ENCODE results near the gene PLCL2.

PLCL2 gene

DNA sequence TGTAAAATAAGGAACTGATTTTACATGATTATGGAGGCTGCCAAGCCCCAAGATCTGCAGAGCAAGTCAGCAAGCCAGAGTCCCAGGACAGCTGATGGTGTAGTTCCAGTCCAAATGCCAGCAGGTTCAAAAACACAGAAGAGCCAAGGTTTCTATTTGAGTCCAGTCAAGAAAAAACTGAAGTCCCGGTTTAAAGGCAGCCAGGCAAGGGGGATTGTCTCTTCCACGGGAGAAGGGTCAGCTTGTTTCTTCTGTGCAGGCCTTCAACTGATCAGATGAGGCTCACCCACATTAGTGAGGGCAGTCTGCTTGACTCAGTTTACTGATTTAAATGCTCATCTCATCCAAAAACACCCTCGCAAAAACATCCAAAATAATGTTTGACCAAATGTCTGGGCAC lies 246.2 kb downstream of the PLCL2 start:
- no peak for DNase-seq

DNA sequence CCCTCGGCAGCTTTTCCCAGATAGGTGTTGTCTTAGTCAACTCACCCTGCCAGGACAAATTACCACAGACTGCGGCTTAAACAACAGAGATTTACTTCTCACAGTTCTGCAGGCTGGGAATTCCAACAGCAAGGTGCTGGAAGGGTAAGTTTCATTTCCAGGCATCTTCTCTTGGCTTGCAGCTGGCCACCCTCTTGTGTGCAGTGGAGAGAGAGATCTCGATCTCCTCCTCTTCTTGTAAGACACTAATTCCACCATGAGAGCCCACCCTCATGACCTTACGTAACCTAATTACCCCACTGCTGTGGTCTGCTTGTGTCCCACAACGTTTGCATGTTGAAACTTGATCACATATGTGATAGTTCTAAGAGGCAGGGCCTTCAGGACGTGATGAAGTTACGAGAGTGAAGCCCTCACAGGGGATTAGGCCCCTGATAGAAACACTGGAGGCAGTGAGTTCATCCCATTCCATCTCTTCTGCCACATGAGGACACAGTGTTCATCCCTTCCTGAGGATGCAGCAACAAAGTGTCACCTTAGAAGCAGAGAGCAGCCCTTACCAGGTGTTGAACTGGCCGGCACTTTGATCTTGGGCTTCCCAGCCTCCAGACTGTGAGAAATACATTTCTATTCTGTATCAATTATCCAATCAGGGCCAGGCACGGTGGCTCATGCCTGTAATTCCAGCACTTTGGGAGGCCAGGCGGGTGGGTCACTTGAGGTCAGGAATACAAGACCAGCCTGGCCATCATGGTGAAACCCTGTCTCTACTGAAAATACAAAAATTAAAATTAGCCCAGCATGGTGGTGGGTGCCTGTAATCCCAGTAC lies 247.7 kb downstream of the PLCL2 start:
- no peak for DNase-seq

DNA sequence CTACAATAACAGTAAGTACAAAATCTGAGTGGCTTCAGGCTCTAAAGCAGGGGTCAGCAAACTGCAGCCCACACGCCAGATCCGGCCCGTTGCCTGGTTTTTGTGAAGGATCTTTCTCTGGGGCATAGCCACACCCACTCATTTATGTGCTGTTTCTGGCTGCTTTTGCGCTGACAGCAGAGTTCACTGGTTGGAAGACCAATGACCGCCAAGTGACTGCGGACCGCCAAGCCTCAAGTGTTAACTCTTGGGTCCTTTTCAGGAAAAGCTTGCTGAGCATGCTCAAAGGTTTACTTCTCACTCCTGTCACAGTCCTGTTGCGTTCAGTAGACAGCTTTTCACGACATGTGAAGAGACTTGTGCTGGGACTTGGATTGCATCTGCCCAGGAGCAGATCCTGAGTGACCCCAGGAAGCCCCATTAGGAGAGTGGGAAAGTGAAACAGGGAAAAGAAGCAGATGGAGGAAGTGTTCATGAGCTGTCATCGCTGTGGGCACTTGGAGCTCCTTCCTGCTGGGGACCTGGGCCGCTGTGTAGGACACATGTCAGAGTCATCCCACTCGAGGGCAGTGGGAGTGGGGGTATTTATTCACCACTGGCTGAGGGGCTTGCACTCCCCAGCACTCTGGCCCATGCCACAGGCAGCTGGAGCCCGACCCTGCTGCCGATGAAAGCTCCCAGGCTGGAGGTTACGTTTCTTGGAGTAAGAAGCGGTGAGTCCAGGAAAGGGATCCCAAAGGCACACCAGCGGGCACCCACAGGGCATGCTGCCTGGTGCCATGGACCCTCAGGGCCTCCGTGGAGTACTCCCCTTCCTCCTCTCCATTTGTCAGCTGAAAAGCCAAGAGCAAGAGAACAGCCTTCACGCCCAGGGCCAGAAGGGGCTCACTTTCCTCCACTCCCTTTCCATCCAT lies 249.1 kb downstream of the PLCL2 start:
- DNase-seq, result no peak

DNA sequence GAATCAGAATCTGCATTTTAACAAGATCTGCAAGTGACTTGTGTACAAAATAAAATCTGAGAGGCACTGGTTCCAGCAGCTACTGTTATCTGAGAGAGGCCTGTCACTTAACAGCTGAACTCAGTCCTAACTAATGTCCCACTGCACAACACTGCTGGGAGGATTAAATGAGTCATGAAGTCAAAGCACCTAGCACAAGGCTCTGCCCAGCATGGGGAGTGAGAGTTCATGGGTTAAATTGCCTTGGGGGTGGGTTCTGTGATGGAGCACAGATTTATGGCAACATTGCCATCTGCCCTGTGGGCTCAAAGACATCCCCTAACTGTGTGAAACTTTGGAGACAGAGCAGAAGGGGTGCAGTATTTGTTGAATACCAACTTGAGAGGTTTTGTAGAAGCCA lies 250.9 kb downstream of the PLCL2 start:
- DNase-seq, result no peak

DNA sequence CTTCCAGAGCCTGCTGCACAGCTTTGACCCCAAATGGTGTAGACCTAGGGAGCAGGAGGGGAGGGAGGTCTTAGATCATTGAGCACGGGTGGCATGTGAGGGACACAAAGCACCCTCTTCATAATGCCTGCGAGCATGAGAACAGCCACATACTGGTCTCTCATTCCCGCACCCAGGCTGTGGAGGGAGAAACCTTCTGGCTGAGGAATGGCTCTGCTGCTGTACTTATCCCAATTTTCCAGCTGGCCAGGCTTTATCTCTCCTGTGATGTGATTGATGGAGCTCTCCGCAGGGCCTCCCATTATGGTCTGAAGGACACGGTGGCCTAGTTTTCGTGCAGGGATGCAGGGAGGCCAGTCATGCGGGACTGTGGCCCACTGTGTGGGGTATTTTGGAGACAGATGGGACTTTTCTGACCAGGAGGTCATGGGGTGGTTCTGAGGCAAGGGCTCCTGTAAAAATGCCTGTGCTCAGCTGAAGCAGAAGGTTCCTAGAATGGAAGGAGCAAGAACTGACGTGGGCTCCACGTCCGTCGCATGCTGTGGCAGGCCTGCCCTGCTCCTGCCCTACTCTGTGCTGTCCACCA lies 251.5 kb downstream of the PLCL2 start:
- DNase-seq, result no peak

DNA sequence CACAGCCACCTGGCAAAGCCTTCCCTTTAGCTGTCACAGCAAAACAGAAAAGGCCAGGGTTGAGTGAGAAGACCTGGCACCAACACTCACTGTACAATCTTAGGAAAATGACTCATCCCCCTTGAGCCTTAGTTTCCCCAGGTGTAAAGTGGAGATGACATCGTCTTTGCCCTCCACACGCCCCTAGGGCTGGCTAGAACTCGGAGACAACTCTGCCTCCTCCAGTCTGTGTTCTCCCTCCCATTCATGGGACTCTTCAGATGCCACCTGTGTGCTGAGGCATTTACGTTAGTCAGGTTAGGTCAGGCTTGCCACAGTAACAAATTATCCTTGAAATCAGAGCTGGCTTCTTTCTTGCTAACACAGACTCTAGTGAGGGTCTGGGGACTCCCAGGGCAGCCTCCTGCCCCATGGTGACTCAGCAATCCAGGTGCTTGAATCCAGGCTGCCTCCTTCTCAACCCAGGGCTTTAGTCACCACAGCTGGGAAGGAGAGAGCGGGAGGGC lies 252.6 kb downstream of the PLCL2 start:
- DNase-seq, result no peak

DNA sequence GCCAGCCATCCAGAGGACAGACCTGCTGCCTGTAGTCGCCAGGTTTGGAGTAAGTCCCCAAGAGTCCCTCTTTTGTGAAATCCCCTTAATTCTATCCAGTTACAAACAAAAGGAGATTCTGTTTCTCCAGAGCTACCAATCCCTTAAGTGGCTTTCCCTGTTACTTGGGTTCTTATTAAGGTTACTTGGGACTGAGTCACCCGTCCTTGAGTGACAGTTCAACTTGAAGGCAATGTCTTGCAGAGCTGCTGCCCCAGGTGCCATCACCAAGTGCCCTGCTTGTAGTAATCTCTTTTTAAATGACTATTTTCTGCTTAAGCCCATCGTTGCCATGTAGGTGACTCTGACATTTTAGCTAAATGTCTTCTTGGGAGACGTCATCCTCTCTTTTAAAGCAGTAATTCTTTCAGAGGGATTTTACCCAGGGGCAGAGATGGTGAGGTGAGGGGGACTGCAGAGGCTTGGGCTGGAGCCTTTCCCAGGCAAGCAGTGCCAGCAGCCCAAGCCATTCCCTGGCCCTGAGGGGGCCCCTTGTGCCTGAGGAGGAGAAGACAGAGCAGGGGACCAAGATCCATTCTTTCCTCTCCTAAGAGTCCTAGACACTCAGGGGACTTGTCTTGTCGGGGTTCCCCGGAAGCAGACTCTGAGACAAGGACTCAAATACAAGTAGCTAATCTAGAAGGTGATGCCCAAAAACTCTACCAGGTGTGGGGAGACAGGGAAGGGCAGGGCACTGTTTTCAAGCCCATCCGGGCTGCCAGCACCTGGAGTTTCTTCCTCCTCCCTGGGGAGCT lies 253.7 kb downstream of the PLCL2 start:
- no peak for DNase-seq

Measured in stimulated activated CD4-positive, alpha-beta T cell treated with anti-CD3 and anti-CD28 coated beads, Interleukin-1b, Interleukin-23, amount 100 ng/mL, for 48 hours (primary cell).